GM12873 (cell line): ENCODE results near the gene MMP8.

Experiments used
- CTCF ChIP-seq: IDR thresholded peaks from 2 replicates; pipeline ENCODE4 v1.5.1; 2012; ENCODE audit warnings: low read depth, mild to moderate bottlenecking, moderate library complexity, low read length, control low read depth; ENCODE audit not compliant: insufficient read depth; ENCODE audit errors: missing control alignments

MMP8 gene

GRCh38 chr11:102712137-102712536 is 12.6 kb downstream of the MMP8 start:
- TF ChIP-seq CTCF, result no peak

- no peak for TF ChIP-seq CTCF
Observed at GRCh38 chr11:102709201-102709945, 15.4 kb downstream of the MMP8 start.

- TF ChIP-seq CTCF, result no peak
Observed at GRCh38 chr11:102708654-102709053, 16.1 kb downstream of the MMP8 start.

- no peak for TF ChIP-seq CTCF
Observed at GRCh38 chr11:102705626-102706025, 19.1 kb downstream of the MMP8 start, which contains the start of gene MMP27. Gene MMP27, minus strand, starts transcription at chr11:102705769. Its CDS starts 55 bp downstream, at chr11:102705714.

GRCh38 chr11:102704841-102705240 is 19.9 kb downstream of the MMP8 start:
- TF ChIP-seq CTCF, result no peak

- no peak for TF ChIP-seq CTCF
Observed at GRCh38 chr11:102703826-102704493, 20.8 kb downstream of the MMP8 start.

- no peak for TF ChIP-seq CTCF
Observed at GRCh38 chr11:102695201-102695600, 29.6 kb downstream of the MMP8 start.
